Stimulated activated CD8-positive, alpha-beta memory T cell treated with anti-CD3 and anti-CD28 coated beads, Interleukin-7, amount 100 ng/mL, for 24 hours (primary cell): Measurements from ENCODE around the gene ASH1L.
"Not testable (repeated sequence)": the region's sequence is repeated elsewhere in the genome, so short reads cannot be mapped to it uniquely, and the experiment has no call there.

Source experiments
- DNase-seq: peaks from one replicate; pipeline ENCODE4 v3.0.0-alpha.2; 2020; ENCODE audit warnings: low read depth

Gene ASH1L

DNA sequence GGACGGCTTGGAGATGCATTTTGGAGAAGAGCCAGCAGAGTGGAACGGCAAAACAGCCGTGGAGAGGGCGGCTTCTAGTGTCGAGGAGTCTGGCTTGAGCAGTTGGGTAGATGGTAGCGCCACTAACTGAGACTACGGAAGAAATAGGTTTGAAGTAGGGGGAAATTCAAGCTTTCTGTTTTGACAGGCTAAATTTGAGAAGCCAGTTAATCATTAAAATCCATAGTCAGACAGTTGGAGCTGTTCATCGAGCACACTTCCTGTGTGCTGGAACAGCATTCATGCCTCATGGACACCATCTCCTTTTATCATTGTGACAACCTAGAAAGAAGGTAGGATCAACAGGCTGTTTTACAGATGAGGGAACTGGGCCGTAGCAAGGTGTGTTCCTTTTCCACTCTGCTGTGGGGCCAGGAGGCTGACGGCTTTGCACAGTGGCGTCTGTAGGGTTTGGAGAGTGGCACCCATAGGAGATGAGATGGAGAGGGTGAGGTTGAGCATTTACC is 258.0 kb downstream of the ASH1L start:
- DNase-seq = no peak

DNA sequence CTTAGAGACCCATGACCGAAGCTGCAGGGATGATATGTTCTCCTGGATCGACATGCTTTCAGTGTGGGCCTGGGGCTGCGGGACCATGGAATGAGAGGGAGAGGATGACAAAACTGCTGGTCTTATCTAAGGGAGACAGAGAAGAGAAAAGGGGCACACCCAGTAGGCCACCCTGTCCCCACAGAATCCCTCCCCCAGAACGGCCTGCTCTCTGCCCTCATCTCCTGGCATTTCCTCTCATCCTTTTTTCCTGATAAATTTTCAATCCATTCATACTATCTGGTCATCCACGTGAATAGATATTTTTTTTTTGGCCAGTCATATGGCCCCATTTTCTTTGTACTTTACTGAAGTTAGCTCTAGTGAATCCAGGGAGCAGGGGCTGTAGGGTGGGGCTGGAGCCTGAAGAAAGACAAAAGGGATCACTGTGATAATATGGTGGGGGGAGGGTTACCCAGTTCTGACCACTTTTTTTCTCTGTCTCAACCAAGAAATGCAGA is 261.2 kb downstream of the ASH1L start, which contains the start of gene PKLR:
PKLR (minus strand) TSS at position 97 of the 500 bp plus-strand sequence; CDS start at position 54, 43 bp downstream.
- DNase-seq = no peak

DNA sequence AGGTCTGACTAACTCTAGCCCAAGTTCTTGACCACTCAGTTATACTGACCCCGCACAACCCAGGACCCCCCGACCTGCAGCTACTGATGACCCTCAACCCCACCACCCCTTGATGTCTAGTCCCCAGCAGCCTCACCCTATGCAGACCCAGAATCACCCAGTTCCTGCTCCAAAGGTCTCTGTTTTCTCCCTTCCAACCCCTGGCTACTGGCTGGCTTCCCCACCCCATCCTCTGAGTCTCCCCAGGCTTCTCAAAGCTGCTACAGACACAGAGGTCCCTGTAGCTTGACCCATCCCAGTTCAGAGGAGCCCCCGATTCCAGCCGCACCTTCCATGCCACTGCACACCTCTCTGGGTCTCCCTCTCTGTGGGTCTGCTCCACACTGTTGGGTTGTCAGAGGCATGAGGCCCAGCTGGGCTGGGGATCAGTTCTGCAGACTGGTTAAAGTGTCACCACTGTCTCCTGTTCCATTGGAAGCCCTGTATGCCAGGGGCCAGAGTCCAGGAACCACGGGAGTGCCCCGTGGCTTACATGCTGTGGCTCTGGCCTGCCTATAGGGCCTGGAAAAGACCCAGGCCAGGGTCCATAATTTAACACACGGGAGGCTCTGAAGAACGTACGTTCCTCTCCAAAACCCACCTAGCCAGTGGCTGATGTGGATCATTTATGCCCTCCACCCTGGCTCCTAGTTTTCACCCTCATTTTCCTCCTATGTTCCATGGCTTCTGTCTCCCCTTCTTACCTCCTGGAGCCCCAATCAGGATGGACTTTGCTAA is 261.9 kb downstream of the ASH1L start:
- DNase-seq = no peak

DNA sequence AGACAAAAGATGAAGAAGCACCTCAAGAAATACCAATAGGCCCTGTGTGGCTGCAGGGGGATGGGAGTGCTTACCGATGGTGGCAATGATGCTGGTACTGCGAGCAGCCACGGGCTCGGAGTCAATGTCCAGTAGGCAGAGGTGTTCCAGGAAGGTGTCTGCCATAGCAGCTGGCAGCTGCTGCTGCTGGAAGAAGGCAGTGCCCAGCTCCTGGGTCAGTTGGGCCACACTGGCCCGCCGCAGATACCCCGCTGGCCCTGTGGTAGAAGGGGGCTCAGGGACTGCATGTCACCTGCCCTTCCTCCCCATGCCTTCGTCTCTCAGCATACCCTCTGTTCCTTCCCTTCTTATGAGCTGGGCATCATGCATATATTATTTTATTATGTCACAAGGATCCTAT is 262.6 kb downstream of the ASH1L start:
- DNase-seq = no peak

DNA sequence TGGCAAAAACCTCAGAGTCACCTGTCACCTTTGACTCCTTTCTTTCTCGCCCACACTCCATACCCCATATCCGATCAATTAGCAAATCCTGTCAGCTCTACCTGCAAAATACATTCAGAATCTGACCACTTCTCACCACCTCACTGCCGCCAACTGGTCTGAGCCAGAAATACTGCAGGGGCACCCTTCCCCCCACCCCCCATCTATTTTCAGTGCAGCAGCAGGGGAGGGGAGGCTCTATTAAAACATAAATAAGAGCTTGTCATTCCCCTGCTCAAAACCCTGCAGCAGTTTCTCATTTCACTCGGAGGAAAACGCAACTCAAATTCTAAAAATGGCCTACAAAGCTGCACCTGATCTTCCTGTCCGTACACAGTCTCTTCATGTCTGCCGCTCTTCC is 265.2 kb downstream of the ASH1L start:
- DNase-seq = no peak

DNA sequence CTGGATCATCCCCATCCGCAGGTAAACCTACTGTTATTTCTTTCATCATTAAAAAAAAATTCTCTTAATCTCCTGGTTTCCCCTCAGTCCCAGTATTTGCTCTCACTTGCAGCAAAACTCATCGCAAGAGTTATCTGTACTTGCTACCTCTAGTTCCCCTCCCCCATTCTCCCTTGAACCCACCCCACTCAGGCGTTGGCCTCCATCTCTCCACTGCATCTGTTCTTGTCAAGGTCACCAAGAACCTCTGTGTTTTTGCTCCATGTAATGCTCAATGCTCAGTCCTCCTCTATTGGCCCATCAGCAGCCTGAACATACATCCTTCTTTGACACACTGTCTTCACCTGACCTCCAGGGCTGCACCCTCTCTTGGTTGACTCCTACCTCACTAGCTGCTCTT is 265.9 kb downstream of the ASH1L start:
- no peak for DNase-seq

DNA sequence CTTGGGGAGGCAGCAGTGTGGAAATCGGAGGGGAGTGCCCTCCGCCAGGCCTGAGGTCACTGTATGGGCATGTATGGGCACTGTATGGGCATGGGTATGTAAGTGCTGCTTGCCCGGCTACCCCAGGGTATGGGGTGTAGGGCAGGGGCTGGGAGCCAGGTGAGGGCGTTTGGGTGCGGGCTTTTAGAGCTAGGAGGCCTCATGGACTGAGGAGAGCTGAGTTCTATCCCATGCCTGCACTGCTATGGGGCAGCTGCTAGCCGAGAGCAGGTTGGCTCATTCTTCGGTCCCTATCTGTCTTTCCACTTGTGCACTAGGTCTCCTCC is 266.7 kb downstream of the ASH1L start:
- no peak for DNase-seq

DNA sequence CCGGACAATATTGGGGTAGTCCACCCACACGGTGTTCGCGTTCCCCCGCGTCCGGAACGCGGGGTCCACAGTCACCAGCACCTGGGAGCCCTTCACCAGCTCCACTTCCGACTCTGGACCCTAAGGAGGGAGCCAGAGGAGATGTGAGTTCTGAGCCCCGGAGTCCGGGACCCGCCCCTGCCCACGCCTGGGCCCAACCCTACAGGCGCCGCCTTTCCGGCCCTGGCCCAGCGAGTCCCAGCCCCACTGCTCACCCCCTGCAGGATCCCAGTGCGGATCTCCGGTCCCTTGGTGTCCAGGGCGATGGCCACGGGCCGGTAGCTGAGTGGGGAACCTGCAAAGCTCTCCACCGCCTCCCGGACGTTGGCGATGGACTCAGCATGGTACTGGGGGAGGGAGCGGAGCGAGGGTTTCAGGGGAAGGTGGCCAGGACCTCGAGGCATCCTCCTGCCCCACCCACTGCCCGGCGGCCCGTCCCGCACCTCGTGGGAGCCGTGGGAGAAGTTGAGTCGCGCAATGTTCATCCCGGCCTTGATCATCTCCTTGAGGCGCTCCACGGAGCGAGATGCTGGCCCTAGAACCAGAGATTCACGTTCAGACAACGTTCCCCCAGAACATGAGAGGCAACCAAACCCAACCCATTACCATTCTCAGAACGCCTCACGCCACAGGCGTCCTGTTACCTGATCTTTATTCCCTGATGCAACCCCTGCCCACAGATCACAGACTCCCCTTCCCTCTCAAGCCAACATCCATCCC is 267.2 kb downstream of the ASH1L start:
- DNase-seq = no peak

DNA sequence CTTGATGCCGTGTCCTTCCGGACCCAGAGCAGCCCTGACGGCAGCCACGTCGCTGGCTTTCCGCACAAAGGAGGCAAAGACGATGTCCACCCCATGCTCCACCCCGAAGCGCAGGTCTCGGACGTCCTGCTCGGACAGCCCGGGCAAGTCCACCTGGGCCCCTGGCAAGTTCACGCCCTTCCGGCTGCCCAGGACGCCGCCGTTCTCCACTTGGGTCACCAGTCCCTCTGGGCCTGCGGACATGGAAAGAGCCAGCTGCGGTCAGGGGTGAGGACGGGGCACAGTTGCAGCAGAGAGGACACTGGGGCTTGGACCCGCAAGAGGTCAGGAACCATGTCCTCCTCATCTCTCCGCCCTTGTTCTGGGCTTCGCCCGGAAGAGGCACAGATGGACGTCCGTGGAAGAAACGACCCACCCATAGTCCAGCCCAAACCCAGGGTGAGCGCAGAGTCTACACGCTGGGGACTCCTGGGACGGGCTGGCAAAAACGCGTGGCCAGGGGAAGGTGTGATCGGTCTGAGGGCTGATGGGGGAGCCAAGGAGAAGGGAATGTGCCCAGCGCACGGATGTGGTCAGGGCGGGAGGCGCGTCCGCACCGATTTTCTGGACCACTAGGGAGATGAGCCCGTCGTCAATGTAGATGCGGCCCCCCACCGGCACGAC is 268.0 kb downstream of the ASH1L start:
- DNase-seq = no peak

DNA sequence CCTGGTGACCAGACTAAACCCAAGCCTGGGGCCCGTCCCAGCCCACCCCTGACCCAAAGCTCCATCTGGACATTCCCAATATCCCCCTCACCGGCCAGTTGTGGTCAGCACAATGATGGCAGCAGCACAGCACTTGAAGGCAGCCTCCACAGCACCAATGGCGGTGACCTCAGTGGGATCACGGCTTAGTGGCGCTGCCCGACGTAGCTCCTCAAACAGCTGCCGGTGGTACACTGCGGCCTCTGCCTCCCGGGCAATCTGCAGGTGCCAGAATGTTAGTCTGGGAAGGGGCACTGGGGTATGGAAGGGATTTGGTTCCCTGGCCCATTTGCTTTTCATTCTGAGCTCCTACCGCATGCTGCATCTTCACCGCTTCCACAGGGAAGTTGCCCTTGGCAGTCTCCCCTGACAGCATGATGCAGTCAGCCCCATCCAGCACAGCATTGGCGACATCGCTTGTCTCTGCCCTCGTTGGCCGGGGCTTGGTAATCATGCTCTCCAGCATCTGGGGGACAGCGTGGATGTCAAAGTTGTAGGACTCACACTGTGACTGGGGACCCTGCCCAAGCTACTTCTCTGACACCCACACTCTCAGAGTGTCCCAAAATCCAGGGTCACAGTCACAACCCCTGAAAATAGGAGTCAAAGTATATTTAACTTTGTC is 269.4 kb downstream of the ASH1L start:
- no peak for DNase-seq

DNA sequence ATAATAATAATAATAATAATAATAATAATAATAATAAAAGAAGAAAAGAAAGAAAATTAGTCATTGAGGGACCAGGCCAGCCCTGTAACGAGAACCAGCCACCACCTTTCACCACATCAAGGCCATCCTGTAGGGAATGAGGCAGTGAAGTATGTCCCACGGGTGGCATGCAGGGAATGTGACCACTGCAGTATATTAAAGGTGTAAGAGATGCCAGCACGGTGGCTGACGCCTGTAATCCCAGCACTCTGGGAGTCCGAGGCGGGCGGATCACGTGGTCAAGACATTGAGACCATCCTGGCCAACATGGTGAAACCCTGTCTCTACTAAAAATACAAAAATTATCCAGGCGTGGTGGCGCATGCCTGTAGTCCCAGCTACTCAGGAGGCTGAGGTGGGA is 271.6 kb downstream of the ASH1L start:
- DNase-seq = not testable (repeated sequence)

DNA sequence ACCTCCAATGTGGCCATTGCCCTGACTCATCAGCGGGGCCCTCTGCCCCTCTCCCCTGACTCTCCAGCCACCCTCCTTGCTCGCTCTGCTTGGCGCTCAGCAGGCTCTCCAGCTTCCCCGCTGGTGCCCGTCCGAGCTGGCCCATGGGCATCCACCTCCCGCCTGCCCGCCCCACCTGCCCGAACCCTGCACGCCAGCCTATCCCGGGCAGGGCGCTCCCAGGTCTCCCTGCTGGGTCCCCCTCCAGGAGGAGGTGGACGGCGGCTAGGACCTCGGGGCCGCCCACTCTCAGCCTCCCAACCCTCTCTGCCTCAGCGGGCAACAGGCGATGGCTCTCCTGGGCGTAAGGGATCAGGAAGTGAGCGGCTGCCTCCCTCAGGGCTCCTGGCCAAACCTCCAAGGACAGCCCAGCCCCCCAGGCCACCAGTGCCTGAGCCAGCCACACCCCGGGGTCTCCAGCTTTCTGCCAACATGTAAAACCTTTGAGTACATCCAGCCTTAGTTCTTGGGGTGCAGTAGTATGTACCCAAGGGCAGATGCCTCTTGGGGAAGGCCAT is 274.5 kb downstream of the ASH1L start:
- no peak for DNase-seq

DNA sequence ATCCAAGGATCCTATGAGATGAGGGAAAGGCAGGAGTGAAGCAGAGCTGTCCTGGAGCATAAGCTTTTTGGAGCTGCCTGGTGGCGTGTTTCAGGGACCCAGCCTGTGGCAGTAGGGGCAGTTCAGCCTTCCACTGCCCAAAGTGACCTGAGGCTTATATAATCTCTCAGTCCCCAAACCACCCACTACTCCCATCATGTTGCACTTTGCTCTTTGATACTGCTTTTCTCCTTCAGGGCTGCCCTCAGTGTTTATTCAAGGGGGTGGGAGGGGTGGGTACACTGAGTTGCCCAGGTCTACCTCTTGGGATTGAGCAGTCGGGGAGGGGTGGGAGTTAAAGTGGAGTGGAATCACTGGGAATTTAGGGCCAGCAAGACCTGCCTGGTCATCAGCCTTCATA is 276.1 kb downstream of the ASH1L start:
- DNase-seq = no peak

DNA sequence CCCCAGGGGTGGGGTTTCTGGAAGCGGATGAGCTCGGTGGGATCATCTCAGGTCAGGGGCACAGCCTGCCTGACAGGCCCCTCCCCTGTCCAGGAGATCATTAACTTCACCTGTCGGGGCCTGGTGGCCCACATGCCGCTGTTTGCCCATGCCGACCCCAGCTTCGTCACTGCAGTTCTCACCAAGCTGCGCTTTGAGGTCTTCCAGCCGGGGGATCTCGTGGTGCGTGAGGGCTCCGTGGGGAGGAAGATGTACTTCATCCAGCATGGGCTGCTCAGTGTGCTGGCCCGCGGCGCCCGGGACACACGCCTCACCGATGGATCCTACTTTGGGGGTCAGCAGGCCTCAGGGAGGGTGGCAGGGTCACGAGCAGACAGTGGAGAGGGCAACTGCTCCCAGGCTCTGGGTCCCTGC is 277.0 kb downstream of the ASH1L start:
- no peak for DNase-seq
